ENCODE data around the gene SLC22A31.

Gene SLC22A31

DNA sequence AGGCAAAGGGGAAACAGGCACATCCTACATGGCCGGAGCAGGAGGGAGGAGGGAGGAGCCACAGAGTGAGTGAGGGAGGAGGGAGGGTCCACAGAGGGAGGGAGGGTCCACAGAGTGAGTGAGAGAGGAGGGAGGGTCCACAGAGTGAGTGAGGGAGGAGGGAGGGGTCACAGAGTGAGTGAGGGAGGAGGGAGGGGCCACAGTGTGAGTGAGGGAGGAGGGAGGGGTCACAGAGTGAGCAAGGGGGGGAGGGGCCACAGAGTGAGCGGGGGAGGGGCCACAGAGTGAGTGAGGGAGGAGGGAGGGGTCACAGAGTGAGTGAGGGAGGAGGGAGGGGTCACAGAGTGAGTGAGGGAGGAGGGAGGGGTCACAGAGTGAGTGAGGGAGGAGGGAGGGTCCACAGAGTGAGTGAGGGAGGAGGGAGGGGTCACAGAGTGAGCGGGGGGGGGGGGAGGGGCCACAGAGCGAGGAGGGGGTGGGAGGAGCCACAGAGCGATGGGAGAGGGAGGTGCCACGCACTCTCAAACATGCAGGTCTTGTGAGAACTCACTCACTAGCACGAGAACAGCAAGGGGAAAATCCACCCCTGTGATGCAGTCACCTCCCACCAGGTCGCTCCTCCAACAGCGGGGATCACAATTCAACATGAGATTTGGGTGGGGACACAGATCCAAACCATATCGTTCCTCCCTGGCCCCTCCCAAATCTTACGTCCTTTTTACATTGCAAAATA lies 53.1 kb downstream of the SLC22A31 start:
- DNase-seq, result no peak

DNA sequence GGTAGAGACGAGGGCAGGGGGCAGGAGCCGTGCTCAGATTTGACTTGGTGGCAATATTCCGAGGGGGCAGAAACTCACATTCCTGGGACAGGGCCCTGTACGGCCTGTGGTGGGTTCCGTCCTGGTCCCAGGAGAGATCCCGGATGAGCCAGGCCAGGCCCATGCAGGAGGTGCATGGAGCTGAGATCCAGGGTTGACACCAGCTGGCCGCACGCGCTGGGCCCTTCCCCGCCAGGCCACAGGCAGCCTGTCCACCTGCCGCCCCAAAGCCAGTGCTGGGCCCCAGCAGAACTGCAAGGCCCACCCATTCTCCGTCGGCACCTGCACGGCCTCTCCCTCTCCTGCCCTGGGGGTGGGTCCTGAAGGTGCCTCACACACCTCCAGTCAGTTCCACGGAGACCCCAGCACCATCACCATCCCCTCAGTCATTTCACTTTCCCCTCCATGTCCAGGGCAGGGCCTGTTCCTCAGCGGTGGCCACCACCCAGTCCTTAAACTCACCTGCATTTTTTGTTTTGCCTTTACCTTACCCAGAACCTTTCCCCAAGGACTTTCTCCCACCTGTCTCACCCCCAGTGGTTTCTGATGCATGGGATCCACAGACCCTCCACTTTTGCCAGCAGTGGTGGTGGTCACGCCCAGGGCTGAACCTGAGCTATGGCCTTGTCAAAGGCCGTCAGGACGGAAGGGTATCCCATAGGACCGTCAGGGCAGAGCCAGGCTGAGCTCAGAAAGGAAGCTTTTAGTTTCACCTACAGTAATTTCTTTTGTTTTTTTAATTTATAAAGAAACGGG lies 53.9 kb downstream of the SLC22A31 start:
- DNase-seq, result no peak
